Keratinocyte (primary cell): ENCODE data around the gene DYNC1LI2. TPM values are rescaled to one million over a fixed set of nuclear protein-coding genes. Genes with fewer than 3 reads are reported as not detected.

Source experiments
- DNase-seq: peaks from one replicate; pipeline ENCODE4 v3.0.0-alpha.2; 2011; ENCODE audit warnings: low read depth, missing footprints, low spot score
- FAIRE-seq: peaks from 2 replicates; lab custom pipeline; 2011; peaks lifted over from hg19 to GRCh38; lab: Jason Lieb, UNC
- H2AFZ ChIP-seq: 2 replicates; pipeline ENCODE4 v1.6.0; 2012; ENCODE audit warnings: low read length, control low read depth, inconsistent platforms; ENCODE audit not compliant: control insufficient read depth
- H3K27ac ChIP-seq: 2 replicates; pipeline ENCODE4 v1.5.1; 2011; ENCODE audit warnings: low read length; ENCODE audit not compliant: control insufficient read depth, insufficient read depth
- H3K27me3 ChIP-seq: 3 replicates; pipeline ENCODE4 v1.6.0; 2011; ENCODE audit warnings: low read length; ENCODE audit not compliant: control insufficient read depth, insufficient read depth; ENCODE audit errors: extremely low read depth
- H3K36me3 ChIP-seq, 2 experiments: 2 replicates in 1 of 2; 3 replicates in 1 of 2; pipeline ENCODE4 v1.5.1; 2011; ENCODE audit warnings: low read length in 2 of 2, mild to moderate bottlenecking in 1 of 2; ENCODE audit not compliant: control insufficient read depth in 2 of 2, insufficient read depth in 2 of 2; ENCODE audit errors: extremely low read depth in 1 of 2
- H3K4me1 ChIP-seq: 3 replicates; pipeline ENCODE4 v1.5.1; 2011; ENCODE audit warnings: low read length; ENCODE audit not compliant: control insufficient read depth, insufficient read depth; ENCODE audit errors: extremely low read depth
- H3K4me2 ChIP-seq: 3 replicates; pipeline ENCODE4 v1.6.0; 2011; ENCODE audit warnings: low read depth, low read length; ENCODE audit not compliant: control insufficient read depth, insufficient read depth; ENCODE audit errors: extremely low read depth
- H3K4me3 ChIP-seq, 3 experiments: fragments of 200-600 bp in 1 of 3; sonication (generic) in 1 of 3; 2 replicates in 2 of 3; 3 replicates in 1 of 3; pipeline ENCODE4 v1.5.1; 2011 to 2016; ENCODE audit warnings: low read length in 3 of 3, mild to moderate bottlenecking in 3 of 3, control low read depth in 2 of 3, inconsistent platforms in 1 of 3, low read depth in 1 of 3, mixed read lengths in 1 of 3, mixed run types in 1 of 3, moderate library complexity in 1 of 3; ENCODE audit not compliant: control insufficient read depth in 2 of 3, insufficient read depth in 2 of 3; ENCODE audit errors: extremely low read depth in 1 of 3
- H3K79me2 ChIP-seq: 2 replicates; pipeline ENCODE4 v1.6.0; 2012; ENCODE audit warnings: low read length; ENCODE audit not compliant: control insufficient read depth, insufficient read depth
- H3K9ac ChIP-seq: 3 replicates; pipeline ENCODE4 v1.6.0; 2011; ENCODE audit warnings: low read length; ENCODE audit not compliant: control insufficient read depth, insufficient read depth; ENCODE audit errors: extremely low read depth
- H3K9me1 ChIP-seq: 3 replicates; pipeline ENCODE4 v1.6.0; 2011; ENCODE audit warnings: low read length; ENCODE audit not compliant: control insufficient read depth, insufficient read depth; ENCODE audit errors: extremely low read depth
- H3K9me3 ChIP-seq: 2 replicates; pipeline ENCODE4 v1.5.1; 2012; ENCODE audit warnings: low read depth, low read length; ENCODE audit not compliant: control insufficient read depth
- H4K20me1 ChIP-seq: 3 replicates; pipeline ENCODE4 v1.6.0; 2011; ENCODE audit warnings: low read length; ENCODE audit not compliant: control insufficient read depth, insufficient read depth; ENCODE audit errors: extremely low read depth
- CTCF ChIP-seq, 3 experiments: IDR thresholded peaks in 1 of 3; conservative IDR thresholded peaks in 1 of 3; optimal IDR thresholded peaks in 1 of 3; 2 replicates in 2 of 3; 3 replicates in 1 of 3; pipeline versions ENCODE3 to v1.5.1; 2011; ENCODE audit warnings: low read length in 3 of 3, mild to moderate bottlenecking in 3 of 3, moderate library complexity in 2 of 3, control low read depth in 1 of 3, inconsistent platforms in 1 of 3; ENCODE audit not compliant: insufficient read depth in 2 of 3; ENCODE audit errors: extremely low read depth in 1 of 3
- EZH2 ChIP-seq: IDR thresholded peaks from one replicate; pipeline ENCODE4 v1.6.1; 2012; ENCODE audit warnings: inconsistent platforms, mild to moderate bottlenecking, low read length, moderate library complexity
- dilution Hi-C: fragments of 300-500 bp; cut with MboI; formaldehyde crosslinking; loops from one replicate; pipeline ENCODE4 v1.7.0; 2020; ENCODE audit warnings: low sequenced_read_pairs; ENCODE audit not compliant: extremely low pct_ligation_motif_present
- polyA plus RNA-seq, 5 experiments: library from polyadenylated mRNA; depleted of rRNA in 3 of 5; stranded (reverse) in 3 of 5; stranded (forward) in 1 of 5; unstranded in 1 of 5; fragments of >200 nt; gene quantifications; 1 replicate in 1 of 5; 2 replicates in 3 of 5; 3 replicates in 1 of 5; pipeline versions ENCODE4 v1.2.1 to v1.2.3, GENCODE V29; 2011 to 2012; ENCODE audit warnings: missing spikeins in 2 of 5, low read depth in 1 of 5, low replicate concordance in 1 of 5

The DYNC1LI2 gene
- polyA plus RNA-seq, 1 donor (not counting 4 experiments of a cell fraction or from before 2014, with no cell fraction given), result 66.0 TPM

GRCh38 chr16:66682271-66682670 lies 69.1 kb downstream of the DYNC1LI2 start:
- dilution Hi-C loops, result no loop called here
- H3K27me3 ChIP-seq, result no peaks in the 10 kb centered on the region
- TF ChIP-seq EZH2 (no peak), CTCF (optimal IDR thresholded peaks at IDR 0.05 in 1 of 3, IDR thresholded peaks at IDR 0.05 in 1 of 3, conservative IDR thresholded peaks at IDR 0.05 in 1 of 3; ENCODE audit: extremely low read depth in 1 of 3, insufficient read depth in 2 of 3, low read length in 3 of 3) (no peak)
- no peak for DNase-seq
- H2AFZ ChIP-seq, result no peak overlapping the region
- H3K4me1 ChIP-seq, result peaks cover 14% of the 10 kb centered on the region
- H3K9me3 ChIP-seq, result no peaks in the 10 kb centered on the region
- no peak overlapping the region for H3K4me2 ChIP-seq
- no peak overlapping the region for H3K4me3 ChIP-seq
- H4K20me1 ChIP-seq, result no peaks in the 10 kb centered on the region
- peaks cover 0 to 3% of the 10 kb centered on the region in 2 experiments for H3K36me3 ChIP-seq
- no peaks in the 10 kb centered on the region for H3K9me1 ChIP-seq
- H3K9ac ChIP-seq, result no peak overlapping the region
- H3K79me2 ChIP-seq, result peaks cover 29% of the 10 kb centered on the region
- peak; percentile 55 for FAIRE-seq
- H3K27ac ChIP-seq, result peak overlapping the region; percentile 15

- Histone ChIP-seq H3K79me2 (peaks cover 33% of the 10 kb centered on the region), H3K9me3 (no peaks in the 10 kb centered on the region), H3K27me3 (no peaks in the 10 kb centered on the region), H3K4me2 (no peak overlapping the region), H3K36me3 (peaks cover 0 to 6% of the 10 kb centered on the region in 2 experiments), H3K4me1 (peaks cover 14% of the 10 kb centered on the region), H4K20me1 (no peaks in the 10 kb centered on the region), H3K27ac (peak overlapping the region; percentile 15), H3K9ac (no peak overlapping the region), H3K9me1 (no peaks in the 10 kb centered on the region), H2AFZ (no peak overlapping the region), H3K4me3 (no peak overlapping the region)
- dilution Hi-C loops, result no loop called here
- TF ChIP-seq EZH2, result no peak
- TF ChIP-seq CTCF (optimal IDR thresholded peaks at IDR 0.05 in 1 of 3, IDR thresholded peaks at IDR 0.05 in 1 of 3, conservative IDR thresholded peaks at IDR 0.05 in 1 of 3; ENCODE audit: extremely low read depth in 1 of 3, insufficient read depth in 2 of 3, low read length in 3 of 3), result no peak
- DNase-seq (no peak), FAIRE-seq (peak; percentile 96)
Observed at GRCh38 chr16:66681676-66682075, 69.7 kb downstream of the DYNC1LI2 start.
